GM18867 (cell line): ENCODE measurements around the gene ITPK1.
A peak's percentile ranks its signal among the peaks of the same experiment; 100 is the strongest.

Source experiments
- ATAC-seq: cut with Tn5 transposase; IDR thresholded peaks from one replicate; pipeline ENCODE4 v1.9.1; 2021; ENCODE audit warnings: mild to moderate bottlenecking, moderate library complexity; ENCODE audit not compliant: unreplicated experiment

Gene ITPK1

GRCh38 chr14:92959189-92959531 lies 156.6 kb downstream of the ITPK1 start:
- ATAC-seq = no peak

DNA sequence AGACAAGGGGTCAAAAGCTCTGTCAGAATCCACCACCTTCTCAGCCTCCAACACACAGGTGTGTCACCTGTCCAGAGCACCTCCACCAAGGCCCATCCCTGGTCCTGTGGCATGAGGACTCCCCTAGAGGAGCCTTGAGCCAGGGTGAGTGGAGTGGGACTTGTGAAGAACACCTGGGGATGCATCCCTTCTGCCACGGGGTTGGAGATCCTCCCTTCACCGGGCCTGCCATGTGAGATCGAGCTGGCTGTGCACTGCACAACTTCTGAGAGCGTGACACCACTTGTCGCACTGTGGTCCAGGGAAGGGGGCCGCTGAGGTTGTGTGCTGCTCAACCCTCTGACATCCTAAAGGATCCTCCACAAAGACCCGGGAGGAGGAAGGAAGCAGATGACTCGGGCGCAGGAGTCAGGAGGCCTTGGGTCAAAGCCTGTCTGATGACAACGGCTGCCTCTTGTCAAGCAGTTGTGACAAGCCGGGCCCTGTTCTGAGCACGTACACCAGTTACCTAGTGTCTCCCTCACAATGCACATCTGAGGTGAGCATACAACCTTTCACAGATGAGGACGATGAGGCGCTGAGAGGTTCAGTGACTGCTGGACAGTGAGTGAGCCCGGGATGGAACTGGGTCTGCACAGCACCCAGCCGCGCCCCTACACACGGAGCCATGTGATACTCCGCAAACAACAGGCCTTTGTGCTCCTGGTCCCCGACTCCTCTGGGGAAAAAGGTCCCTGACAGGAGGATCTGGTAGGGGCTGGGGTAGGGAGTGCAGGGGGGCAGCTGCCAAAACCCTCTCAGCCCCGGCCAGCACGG lies 157.1 kb downstream of the ITPK1 start:
- ATAC-seq = no peak

DNA sequence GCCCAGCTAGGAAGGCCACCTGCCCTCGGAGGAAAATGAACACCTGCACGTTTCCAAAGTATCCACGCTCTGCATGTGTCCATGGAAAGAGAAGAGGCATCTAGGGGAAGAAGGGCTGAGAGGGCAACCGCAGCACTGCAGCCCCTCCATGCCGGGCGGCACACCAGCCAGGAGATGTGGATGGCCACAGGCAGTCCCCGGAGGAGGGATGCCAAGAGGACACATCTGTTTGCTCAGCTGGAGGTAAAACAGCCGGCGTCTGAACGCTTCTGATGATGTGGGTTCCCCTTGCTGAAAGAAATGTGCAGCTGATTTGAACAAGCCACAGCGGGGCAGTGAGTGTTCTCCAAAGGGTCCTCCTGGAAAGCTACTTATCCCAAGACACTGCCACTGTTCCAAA lies 158.8 kb downstream of the ITPK1 start:
- ATAC-seq = no peak

- no peak for ATAC-seq
These were observed 160.3 kb downstream of the ITPK1 start for GRCh38 chr14:92955381-92955780.

DNA sequence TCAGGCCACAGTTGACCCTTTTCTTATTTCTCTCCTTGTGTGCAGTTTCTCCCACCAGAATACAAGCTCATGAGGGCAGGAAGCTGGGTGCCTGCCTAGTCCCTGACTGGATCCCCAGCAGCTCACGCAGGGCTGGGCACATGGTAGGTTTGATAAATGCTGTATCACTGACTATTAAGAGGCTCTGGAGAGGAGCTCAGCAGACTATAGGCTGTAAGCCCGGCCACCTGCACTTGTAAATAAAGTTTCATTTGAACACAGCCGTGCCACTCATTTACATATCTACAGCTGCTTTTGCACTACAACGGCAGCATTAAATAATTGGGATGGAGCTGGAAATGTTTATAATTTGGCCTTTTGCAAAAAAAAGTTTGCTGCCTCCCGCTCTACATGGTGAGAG lies 160.8 kb downstream of the ITPK1 start:
- no peak for ATAC-seq

DNA sequence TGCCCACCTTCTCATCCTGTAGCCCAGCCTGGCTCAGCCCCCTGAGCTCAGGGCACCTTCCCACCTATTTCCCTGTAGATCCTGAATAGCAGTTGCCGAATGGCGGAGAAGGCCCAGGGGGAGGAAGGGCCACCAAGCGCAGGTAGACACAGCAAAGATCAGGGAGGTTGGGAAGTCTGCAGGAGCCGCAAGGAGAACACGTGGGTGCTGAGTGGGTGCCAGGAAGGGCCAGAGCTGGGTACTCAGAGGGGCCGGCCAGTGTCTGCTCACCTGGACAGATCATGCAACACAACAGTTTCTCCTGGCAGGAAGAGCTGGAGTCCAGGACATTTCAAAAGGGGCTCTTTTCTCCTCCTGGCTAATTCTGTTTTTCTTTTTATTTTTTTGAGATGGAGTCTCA lies 162.2 kb downstream of the ITPK1 start:
- no peak for ATAC-seq

- ATAC-seq = no peak
These were observed 163.0 kb downstream of the ITPK1 start for GRCh38 chr14:92952481-92953298.

DNA sequence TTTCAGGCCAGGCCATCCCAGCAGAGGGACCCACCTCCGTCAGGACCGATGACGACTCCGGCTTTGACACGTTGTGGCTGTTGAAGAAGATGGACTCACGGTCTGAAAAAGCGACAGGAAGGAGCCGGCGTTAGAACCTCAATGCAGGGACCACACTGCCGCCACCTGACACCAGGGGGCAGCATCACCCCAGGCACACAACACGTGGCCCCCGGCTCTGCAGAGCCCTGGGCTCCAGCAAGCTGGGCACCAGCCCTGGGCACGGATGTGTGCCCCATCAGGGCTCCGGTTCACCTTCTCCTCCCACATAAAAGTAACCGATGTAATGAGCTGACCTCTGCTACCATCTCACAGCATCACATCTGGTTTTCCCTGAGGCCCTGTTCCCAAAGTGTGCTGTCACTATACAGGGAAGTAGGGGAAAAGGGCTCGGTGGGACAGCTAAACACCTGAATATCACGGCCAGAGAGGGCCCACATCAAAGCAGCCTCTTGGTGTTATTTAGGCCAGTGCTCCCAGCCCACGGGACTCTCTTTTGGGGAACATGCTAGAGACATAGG lies 163.7 kb downstream of the ITPK1 start:
- ATAC-seq = peak; percentile 84

GRCh38 chr14:92951261-92951660 lies 164.5 kb downstream of the ITPK1 start:
- ATAC-seq = no peak

DNA sequence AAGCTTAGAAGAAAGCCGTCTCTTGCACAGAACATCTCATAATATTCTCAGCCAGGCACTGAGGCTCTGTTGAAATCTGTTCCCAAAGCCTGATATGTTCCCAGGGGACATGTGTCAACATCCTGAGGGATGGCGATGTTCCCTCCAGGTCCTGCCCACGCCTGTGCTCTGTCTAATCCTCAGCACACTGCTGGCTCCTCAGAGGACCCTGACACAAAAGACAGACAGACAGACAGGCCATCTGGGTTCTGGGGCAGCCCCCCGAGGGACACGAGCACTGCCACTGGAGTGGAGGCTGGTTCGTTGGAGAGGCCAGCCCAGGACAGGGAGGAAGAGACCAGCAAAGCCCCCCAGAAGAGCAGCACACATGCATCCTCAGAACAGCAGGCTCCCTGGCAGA lies 165.0 kb downstream of the ITPK1 start:
- ATAC-seq = no peak

- ATAC-seq = no peak
These were observed 165.6 kb downstream of the ITPK1 start for GRCh38 chr14:92950193-92950540.

- no peak for ATAC-seq
These were observed 166.1 kb downstream of the ITPK1 start for GRCh38 chr14:92949496-92950192.

GRCh38 chr14:92948647-92949046 lies 167.1 kb downstream of the ITPK1 start:
- ATAC-seq = no peak

GRCh38 chr14:92946847-92947545 lies 168.7 kb downstream of the ITPK1 start:
- no peak for ATAC-seq

DNA sequence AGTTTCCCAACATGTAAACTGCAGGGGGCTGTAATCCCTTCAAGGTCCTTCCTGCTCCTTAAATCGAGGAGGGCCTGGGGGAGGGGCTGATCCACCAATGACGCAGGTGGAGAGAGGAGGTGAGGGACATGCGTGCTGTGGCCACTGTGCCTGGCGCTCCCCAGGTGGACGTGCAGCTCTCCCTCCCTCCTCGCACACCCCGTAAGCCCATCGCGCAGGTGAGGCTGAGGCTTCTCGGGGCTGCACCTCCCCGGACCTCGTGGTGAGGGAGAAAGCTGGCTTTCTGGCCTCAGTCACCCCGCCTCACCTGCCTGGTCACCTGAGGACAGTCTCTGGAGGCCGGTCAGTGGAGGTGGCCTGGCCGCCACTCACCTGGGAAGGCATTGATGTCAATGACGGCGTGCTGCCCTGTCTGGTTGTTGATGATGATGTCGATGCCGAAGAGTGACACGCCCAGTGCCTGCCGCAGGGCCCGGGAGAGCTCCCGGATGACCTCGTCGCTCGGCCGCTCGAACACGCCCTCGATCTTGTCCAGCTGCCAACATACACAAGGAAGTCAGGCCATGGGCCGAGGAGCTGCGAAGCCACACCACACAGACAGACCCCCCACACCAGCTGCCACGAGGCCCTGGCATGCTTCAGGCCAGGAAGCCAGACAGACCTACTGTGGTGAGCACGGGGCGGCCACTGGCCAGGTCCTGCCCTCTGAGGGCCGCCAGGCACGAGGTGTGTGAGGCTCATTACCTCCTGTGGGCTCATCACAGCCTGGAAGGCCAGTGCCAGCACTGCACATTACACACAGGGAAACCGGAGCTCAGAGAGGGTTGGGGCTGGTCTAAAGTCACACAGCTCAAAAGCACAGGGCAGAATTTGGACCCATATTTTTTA lies 169.5 kb downstream of the ITPK1 start:
- ATAC-seq = no peak

GRCh38 chr14:92945544-92945943 lies 170.2 kb downstream of the ITPK1 start:
- ATAC-seq = no peak

GRCh38 chr14:92944976-92945375 lies 170.7 kb downstream of the ITPK1 start:
- no peak for ATAC-seq

DNA sequence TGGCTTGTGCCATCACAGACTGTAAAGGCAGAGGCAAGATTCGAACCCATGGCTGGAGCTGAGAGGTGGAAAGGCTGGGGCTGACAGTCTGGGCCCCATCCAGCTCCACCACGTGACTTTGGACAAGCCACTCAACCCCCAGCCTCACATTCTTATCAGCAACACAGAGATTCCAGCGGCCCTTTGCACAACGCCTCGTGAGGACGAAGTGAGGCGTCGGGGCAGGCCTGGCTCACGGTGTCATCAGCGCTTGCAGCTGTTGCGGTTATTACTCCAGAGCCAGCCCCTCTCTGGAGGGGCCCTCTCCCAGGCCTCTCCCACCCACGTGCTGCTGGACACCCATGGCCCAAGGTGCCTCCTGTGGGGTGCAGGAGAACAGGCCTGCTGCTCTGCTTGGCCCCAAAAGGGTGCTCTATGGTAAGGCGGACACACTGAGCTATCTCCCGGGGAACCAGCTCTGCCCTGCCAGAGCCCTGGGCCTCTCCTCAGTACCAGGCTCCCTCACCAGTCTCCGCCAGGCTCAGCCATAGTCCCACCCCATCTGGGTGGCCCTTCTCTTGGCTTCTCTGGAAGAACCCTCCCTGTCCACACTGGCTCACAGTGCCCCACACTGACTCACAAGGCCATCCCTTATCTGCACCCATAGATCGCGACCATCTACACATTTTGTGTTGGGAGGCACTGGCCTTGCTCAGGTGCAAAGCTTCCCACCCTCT lies 171.7 kb downstream of the ITPK1 start:
- no peak for ATAC-seq

GRCh38 chr14:92942976-92943710 lies 172.6 kb downstream of the ITPK1 start:
- no peak for ATAC-seq
